Pancreas (tissue), 10 donors: ENCODE data around the gene ID3. TPM values are rescaled to one million over a fixed set of nuclear protein-coding genes. Genes with fewer than 3 reads are reported as not detected.

Source experiments
- ATAC-seq, 4 donors: fragments of 200-7000 bp; cut with Tn5 transposase; one replicate each; pipeline versions ENCODE4 v1.8.0 to v1.9.1; 2020; ENCODE audit warnings: mild to moderate bottlenecking in 4 of 4, moderate library complexity in 4 of 4
- DNase-seq, 6 donors: peaks; one replicate each; pipeline ENCODE4 v3.0.0-alpha.2; 2020
- FAIRE-seq: peaks from 2 replicates; lab custom pipeline; 2012; peaks lifted over from hg19 to GRCh38; lab: Jason Lieb, UNC
- H3K27ac ChIP-seq, 4 donors: fragments of 200-600 bp; sonication (generic); 1 replicate in 3 of 4; 2 replicates in 1 of 4; pipeline versions ENCODE4 v1.5.0 to v1.8.0; 2020
- H3K27me3 ChIP-seq, 4 donors: fragments of 200-600 bp; one replicate each; pipeline ENCODE4 v1.8.0; 2021
- H3K36me3 ChIP-seq, 3 donors: fragments of 200-600 bp; sonication (generic) in 1 of 3; one replicate each; pipeline versions ENCODE4 v1.5.0 to v1.8.0; 2020 to 2021
- H3K4me1 ChIP-seq, 3 donors: fragments of 200-600 bp; one replicate each; pipeline ENCODE4 v1.8.0; 2021
- H3K4me3 ChIP-seq, 4 donors: fragments of 200-600 bp; sonication (generic) in 2 of 4; one replicate each; pipeline versions ENCODE4 v1.5.0 to v1.8.0; 2020 to 2021
- H3K9me3 ChIP-seq, 4 donors: fragments of 200-600 bp; one replicate each; pipeline ENCODE4 v1.8.0; 2021
- WGBS, 2 donors: extraction: QIAGEN DNeasy Blood & Tissue Kit; methylation state at CpG; one replicate each; pipeline ENCODE4 v1.1.7; 2013; 5-methylcytosine and 5-hydroxymethylcytosine counted together
- intact Hi-C, 3 donors: fragments of 100-400 bp; cut with DNase I; formaldehyde crosslinking; loops; one replicate each; pipeline versions ENCODE4 v1.11.1 to v1.14.2; 2022
- polyA plus RNA-seq, 2 donors: library from polyadenylated mRNA; stranded (reverse); fragments of 200-250 nt; gene quantifications; one replicate each; pipeline ENCODE4 v1.2.3, GENCODE V29; 2013
- total RNA-seq, 6 donors: library from RNA; stranded (reverse); fragmentation: NEBNext Ultra II Directional in 4 of 6; extraction: Animal tissue kit (Norgen Biotek cat#: 25700) in 4 of 6; gene quantifications; one replicate each; pipeline versions ENCODE4 v1.2.1 to v1.2.4, GENCODE V29; 2021 to 2023
- TF ChIP-seq, protein P1 (sequence below), 4 donors: fragments of 200-600 bp; sonication (generic) in 3 of 4; IDR thresholded peaks; one replicate each; pipeline versions ENCODE4 v1.5.0 to v1.8.0; 2021; ENCODE audit warnings: antibody characterized with exemption in 4 of 4
- donor health status: healthy with polysubstance abuse.
- donor health status: DM: no; HTN: no; CAD: no; lungs with moderate emphysema.
- donor health status: DM: no; HTN: no; CAD: no.
- donor health status: control.
- donor health status: control.
- donor health status: Bipolar disorder and iron deficiency.
- donor health status: DM: yes; HTN: yes; CAD: no.
- donor health status: DM: no; HTN: no; CAD: no.
- donor health status: DM: no; HTN: no; CAD: no.
- donor health status: DM: yes; HTN: yes; CAD: no.

The ID3 gene
- total and polyA plus RNA-seq, 8 donors = 16.6 to 54.0 (median 36.8) TPM

DNA sequence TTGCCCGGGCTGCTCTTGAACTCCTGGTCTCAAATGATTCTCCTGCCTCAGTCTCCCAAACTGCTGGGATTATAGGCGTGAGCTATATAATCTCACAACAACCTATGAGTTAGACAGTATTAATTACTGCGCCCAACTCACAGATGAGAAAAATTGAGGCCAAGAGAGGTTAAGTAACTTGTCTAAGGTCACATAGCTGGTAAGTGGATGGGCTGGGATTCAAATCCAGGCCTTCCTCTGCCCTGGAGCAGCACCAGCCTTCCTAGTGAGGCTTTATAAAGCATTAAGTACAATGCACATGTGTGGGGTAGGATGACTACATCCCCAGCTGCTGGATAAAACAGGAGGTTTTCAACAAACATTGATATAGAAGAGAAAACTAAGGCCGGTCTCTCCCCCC lies 43.4 kb downstream of the ID3 start:
- TF ChIP-seq, protein P1, sequence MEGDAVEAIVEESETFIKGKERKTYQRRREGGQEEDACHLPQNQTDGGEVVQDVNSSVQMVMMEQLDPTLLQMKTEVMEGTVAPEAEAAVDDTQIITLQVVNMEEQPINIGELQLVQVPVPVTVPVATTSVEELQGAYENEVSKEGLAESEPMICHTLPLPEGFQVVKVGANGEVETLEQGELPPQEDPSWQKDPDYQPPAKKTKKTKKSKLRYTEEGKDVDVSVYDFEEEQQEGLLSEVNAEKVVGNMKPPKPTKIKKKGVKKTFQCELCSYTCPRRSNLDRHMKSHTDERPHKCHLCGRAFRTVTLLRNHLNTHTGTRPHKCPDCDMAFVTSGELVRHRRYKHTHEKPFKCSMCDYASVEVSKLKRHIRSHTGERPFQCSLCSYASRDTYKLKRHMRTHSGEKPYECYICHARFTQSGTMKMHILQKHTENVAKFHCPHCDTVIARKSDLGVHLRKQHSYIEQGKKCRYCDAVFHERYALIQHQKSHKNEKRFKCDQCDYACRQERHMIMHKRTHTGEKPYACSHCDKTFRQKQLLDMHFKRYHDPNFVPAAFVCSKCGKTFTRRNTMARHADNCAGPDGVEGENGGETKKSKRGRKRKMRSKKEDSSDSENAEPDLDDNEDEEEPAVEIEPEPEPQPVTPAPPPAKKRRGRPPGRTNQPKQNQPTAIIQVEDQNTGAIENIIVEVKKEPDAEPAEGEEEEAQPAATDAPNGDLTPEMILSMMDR (IDR thresholded peaks at IDR 0.05) = no peak
- Histone ChIP-seq H3K9me3 (no peaks in the 10 kb centered on the region), H3K36me3 (no peaks in the 10 kb centered on the region), H3K4me1 (no peaks in the 10 kb centered on the region), H3K27ac (no peak overlapping the region), H3K27me3 (no peaks in the 10 kb centered on the region), H3K4me3 (no peak overlapping the region)
- no peak for ATAC-seq
- WGBS, 2 donors = 95 to 97% methylated on average over 4 of the region's 4 CpGs
- FAIRE-seq = no peak
- DNase-seq = no peak
- intact Hi-C loops = no loop called here

- FAIRE-seq (no peak), ATAC-seq (no peak), DNase-seq (no peak)
- Histone ChIP-seq H3K36me3 (no peaks in the 10 kb centered on the region), H3K27ac (no peak overlapping the region), H3K4me3 (no peak overlapping the region), H3K27me3 (no peaks in the 10 kb centered on the region), H3K4me1 (no peaks in the 10 kb centered on the region), H3K9me3 (no peaks in the 10 kb centered on the region)
- intact Hi-C loops = no loop called here
- 95 to 98% methylated on average over 3 of the region's 3 CpGs for WGBS, 2 donors
- TF ChIP-seq, protein P1 (IDR thresholded peaks at IDR 0.05) = no peak
These were observed 45.1 kb downstream of the ID3 start for GRCh38 chr1:23514111-23514679.

- no peaks in the 10 kb centered on the region for H3K27me3 ChIP-seq
- no peak for ATAC-seq
- DNase-seq = no peak
- no peaks in the 10 kb centered on the region for H3K9me3 ChIP-seq
- no peak for FAIRE-seq
- no peak overlapping the region for H3K4me3 ChIP-seq
- no peaks in the 10 kb centered on the region for H3K36me3 ChIP-seq
- WGBS, 2 donors = 86 to 87% methylated on average over 15 of the region's 15 CpGs
- no peak overlapping the region for H3K27ac ChIP-seq
- intact Hi-C loops = no loop called here
- TF ChIP-seq, protein P1 (IDR thresholded peaks at IDR 0.05) = no peak
- H3K4me1 ChIP-seq = no peaks in the 10 kb centered on the region
These were observed 49.4 kb downstream of the ID3 start for GRCh38 chr1:23509896-23510295.

Other genes starting within 250 kb of the ID3 start
- 10 to 100 TPM; 27.6 to 57.8 (median 46.7) TPM for gene HNRNPR, start 215.2 kb downstream of the ID3 start, total RNA-seq
- 10 to 100 TPM; 30.8 to 46.7 TPM for gene HNRNPR, start 215.2 kb downstream of the ID3 start, polyA plus RNA-seq
- 10 to 100 TPM in 1 of 6 donors, 1 to 10 TPM in 5; 3.7 to 11.8 (median 4.5) TPM for gene ZNF436, start 189.7 kb downstream of the ID3 start, total RNA-seq
- gene ZNF436, start 189.7 kb downstream of the ID3 start, polyA plus RNA-seq = 1 to 10 TPM; 2.1 to 3.9 TPM
- 100 to 1,000 TPM in 4 of 6 donors, 10 to 100 TPM in 2; 70.8 to 129 (median 116) TPM for gene TCEA3, start 134.8 kb downstream of the ID3 start, total RNA-seq
- 100 to 1,000 TPM in 1 of 2 donors, 10 to 100 TPM in 1; 74.2 to 143 TPM for gene TCEA3, start 134.8 kb downstream of the ID3 start, polyA plus RNA-seq
- gene ASAP3, start 75.3 kb downstream of the ID3 start, total RNA-seq = 10 to 100 TPM; 17.9 to 37.4 (median 24.1) TPM
- gene ASAP3, start 75.3 kb downstream of the ID3 start, polyA plus RNA-seq = 10 to 100 TPM; 24.7 to 32.4 TPM
- under 1 TPM in 4 of 6 donors, not detected in 2; 0.14 to 0.40 (median 0.20) TPM for gene E2F2, start 28.3 kb downstream of the ID3 start, total RNA-seq
- gene E2F2, start 28.3 kb downstream of the ID3 start, polyA plus RNA-seq = under 1 TPM; 0.04 to 0.05 TPM
- gene RPL11, start 132.3 kb upstream of the ID3 start, total RNA-seq = 100 to 1,000 TPM; 511 to 819 (median 681) TPM
- 1,000 to 10,000 TPM; 1,351 to 1,484 TPM for gene RPL11, start 132.3 kb upstream of the ID3 start, polyA plus RNA-seq
- 10 to 100 TPM; 23.5 to 33.9 (median 27.0) TPM for gene ELOA, start 184.0 kb upstream of the ID3 start, total RNA-seq
- 10 to 100 TPM; 10.6 to 13.8 TPM for gene ELOA, start 184.0 kb upstream of the ID3 start, polyA plus RNA-seq
- gene PITHD1, start 218.9 kb upstream of the ID3 start, total RNA-seq = 10 to 100 TPM; 17.3 to 20.6 (median 18.9) TPM
- 10 to 100 TPM; 20.6 to 36.8 TPM for gene PITHD1, start 218.9 kb upstream of the ID3 start, polyA plus RNA-seq
- 10 to 100 TPM; 13.6 to 31.3 (median 21.6) TPM for gene LYPLA2, start 231.6 kb upstream of the ID3 start, total RNA-seq
- 10 to 100 TPM; 37.0 to 45.4 TPM for gene LYPLA2, start 231.6 kb upstream of the ID3 start, polyA plus RNA-seq
- gene GALE, start 241.3 kb upstream of the ID3 start, total RNA-seq = 10 to 100 TPM in 5 of 6 donors, 1 to 10 TPM in 1; 5.6 to 15.2 (median 11.4) TPM
- gene GALE, start 241.3 kb upstream of the ID3 start, polyA plus RNA-seq = 10 to 100 TPM; 20.1 to 34.6 TPM